ENCODE data around the gene DHCR7. TPM values are rescaled to one million over a fixed set of nuclear protein-coding genes. Genes with fewer than 3 reads are reported as not detected.

Gene DHCR7
- total RNA-seq, 1 donor, result 58.3 TPM

DNA sequence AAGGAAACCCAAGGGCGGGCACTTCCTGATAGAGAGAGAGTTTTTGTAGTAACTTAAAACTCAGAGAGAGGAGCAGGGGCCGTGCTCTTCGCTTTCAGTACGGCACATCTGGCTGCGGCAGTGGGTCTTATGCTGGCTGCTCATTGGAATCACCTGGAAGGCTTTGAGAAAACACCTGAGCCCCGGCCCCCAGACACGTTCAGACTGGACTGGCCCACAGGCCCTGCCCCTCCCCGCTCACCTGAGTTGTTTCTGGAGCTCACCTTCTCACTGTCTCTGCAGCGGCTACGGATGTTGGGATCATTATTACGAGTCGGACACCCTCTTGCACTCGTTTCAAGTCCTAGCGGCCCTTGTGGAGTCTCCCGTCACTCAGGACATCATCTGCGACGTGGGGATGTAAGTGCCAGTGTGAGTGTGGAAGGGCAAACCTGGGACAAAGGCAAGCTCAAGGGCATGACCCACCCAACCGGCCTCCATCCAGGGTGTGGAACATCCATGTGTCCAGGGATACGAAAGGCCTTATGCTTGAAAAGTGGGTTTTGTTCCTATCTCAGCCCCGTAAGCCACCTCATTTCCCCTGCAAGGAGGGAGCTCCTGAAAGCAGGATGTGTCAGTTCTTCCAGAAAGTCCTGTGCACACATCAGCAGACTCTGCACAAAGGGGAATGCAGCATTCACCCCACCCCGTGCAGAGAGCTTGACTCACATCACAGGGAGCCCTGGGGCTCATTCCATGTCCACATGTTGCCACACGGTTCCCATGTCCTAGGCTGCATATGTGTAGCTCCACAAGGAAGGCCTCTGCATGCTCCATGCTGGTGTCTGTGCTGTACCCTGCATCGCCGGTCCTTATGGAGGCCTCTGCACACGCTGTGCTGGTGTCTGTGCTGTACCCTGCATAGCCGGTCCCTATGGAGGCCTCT lies 10.2 kb upstream of the DHCR7 start:
- no peak overlapping the region for H2AFZ ChIP-seq (ENCODE audit: low read length)

DNA sequence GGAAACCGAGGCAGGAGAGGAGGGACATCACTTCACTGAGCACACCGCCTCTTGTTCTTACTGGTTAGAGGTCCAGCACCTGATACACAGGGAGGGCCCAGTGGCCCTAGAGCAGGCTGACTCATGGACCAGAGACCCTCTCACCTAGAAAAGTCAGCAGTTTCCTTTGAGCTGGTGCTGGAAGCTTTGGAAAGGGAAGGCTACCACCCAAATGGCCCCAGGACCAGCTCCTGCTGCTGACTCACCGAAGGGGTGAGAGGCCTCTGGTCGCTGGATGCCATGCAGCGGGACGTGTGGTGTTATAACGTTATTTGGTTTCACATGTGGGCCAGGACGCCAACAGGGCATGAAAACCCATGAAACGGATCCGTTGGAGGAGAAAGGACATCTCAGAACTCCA lies 8.6 kb upstream of the DHCR7 start:
- no peak overlapping the region for H3K4me3 ChIP-seq (ENCODE audit: insufficient read depth, low read length)
- H3K79me2 ChIP-seq (ENCODE audit: insufficient read depth, low read length), result peaks cover 21% of the 10 kb centered on the region
- TF ChIP-seq, protein P1, sequence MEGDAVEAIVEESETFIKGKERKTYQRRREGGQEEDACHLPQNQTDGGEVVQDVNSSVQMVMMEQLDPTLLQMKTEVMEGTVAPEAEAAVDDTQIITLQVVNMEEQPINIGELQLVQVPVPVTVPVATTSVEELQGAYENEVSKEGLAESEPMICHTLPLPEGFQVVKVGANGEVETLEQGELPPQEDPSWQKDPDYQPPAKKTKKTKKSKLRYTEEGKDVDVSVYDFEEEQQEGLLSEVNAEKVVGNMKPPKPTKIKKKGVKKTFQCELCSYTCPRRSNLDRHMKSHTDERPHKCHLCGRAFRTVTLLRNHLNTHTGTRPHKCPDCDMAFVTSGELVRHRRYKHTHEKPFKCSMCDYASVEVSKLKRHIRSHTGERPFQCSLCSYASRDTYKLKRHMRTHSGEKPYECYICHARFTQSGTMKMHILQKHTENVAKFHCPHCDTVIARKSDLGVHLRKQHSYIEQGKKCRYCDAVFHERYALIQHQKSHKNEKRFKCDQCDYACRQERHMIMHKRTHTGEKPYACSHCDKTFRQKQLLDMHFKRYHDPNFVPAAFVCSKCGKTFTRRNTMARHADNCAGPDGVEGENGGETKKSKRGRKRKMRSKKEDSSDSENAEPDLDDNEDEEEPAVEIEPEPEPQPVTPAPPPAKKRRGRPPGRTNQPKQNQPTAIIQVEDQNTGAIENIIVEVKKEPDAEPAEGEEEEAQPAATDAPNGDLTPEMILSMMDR (IDR thresholded peaks at IDR 0.05; ENCODE audit: extremely low read depth, low read depth, low read length), result no peak
- H3K4me2 ChIP-seq (ENCODE audit: insufficient read depth, low read length), result no peak overlapping the region
- no peak overlapping the region for H3K27ac ChIP-seq (ENCODE audit: low read depth, low read length)
- H2AFZ ChIP-seq (ENCODE audit: low read length), result no peak overlapping the region
- H3K36me3 ChIP-seq (ENCODE audit: insufficient read depth, low read length), result peaks cover 63% of the 10 kb centered on the region
- H4K20me1 ChIP-seq (ENCODE audit: insufficient read depth, low read length), result peaks cover 10% of the 10 kb centered on the region
- no peaks in the 10 kb centered on the region for H3K9me3 ChIP-seq (ENCODE audit: low read depth, low read length)
- no peaks in the 10 kb centered on the region for H3K27me3 ChIP-seq (ENCODE audit: insufficient read depth, low read length)
- peaks cover 10% of the 10 kb centered on the region for H3K4me1 ChIP-seq (ENCODE audit: insufficient read depth, low read length)
- DNase-seq (ENCODE audit: insufficient read length, low spot score, missing footprints), result no peak

More for the DNA sequence above, 10.2 kb upstream of the DHCR7 start:
- H3K27ac ChIP-seq (ENCODE audit: low read depth, low read length), result no peak overlapping the region
- peaks cover 5% of the 10 kb centered on the region for H3K4me1 ChIP-seq (ENCODE audit: insufficient read depth, low read length)
- no peaks in the 10 kb centered on the region for H3K27me3 ChIP-seq (ENCODE audit: insufficient read depth, low read length)
- H3K4me2 ChIP-seq (ENCODE audit: insufficient read depth, low read length), result no peak overlapping the region
- H4K20me1 ChIP-seq (ENCODE audit: insufficient read depth, low read length), result peaks cover 10% of the 10 kb centered on the region
- peaks cover 17% of the 10 kb centered on the region for H3K79me2 ChIP-seq (ENCODE audit: insufficient read depth, low read length)
- no peak for DNase-seq (ENCODE audit: insufficient read length, low spot score, missing footprints)
- H3K36me3 ChIP-seq (ENCODE audit: insufficient read depth, low read length), result peaks cover 63% of the 10 kb centered on the region
- TF ChIP-seq, protein P1 (IDR thresholded peaks at IDR 0.05; ENCODE audit: extremely low read depth, low read depth, low read length), result no peak
- no peaks in the 10 kb centered on the region for H3K9me3 ChIP-seq (ENCODE audit: low read depth, low read length)
- H3K4me3 ChIP-seq (ENCODE audit: insufficient read depth, low read length), result no peak overlapping the region

DNA sequence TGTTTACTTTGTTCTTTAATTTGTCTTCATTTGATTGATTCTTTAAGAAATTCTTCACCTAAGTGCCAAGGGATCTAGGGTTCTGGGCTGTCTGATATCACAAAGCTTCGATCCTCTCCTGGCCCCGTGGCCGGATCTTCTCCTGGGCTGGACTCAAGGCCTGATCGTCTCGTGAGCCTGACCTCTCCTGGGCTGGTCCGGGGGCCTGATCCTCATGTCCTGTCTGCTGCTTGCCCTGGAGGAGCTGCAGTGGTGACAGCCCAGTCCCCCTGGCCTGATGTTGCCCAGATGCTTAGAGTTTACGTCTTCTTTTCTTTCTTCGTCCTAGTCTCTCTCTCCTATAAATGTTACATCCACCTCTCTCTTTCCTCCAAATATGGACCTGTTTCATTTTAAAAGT lies 8.1 kb upstream of the DHCR7 start:
- H4K20me1 ChIP-seq (ENCODE audit: insufficient read depth, low read length), result peaks cover 10% of the 10 kb centered on the region
- TF ChIP-seq, protein P1 (IDR thresholded peaks at IDR 0.05; ENCODE audit: extremely low read depth, low read depth, low read length), result no peak
- no peaks in the 10 kb centered on the region for H3K9me3 ChIP-seq (ENCODE audit: low read depth, low read length)
- no peak overlapping the region for H3K4me3 ChIP-seq (ENCODE audit: insufficient read depth, low read length)
- no peak overlapping the region for H3K27ac ChIP-seq (ENCODE audit: low read depth, low read length)
- no peaks in the 10 kb centered on the region for H3K27me3 ChIP-seq (ENCODE audit: insufficient read depth, low read length)
- peaks cover 21% of the 10 kb centered on the region for H3K79me2 ChIP-seq (ENCODE audit: insufficient read depth, low read length)
- peaks cover 10% of the 10 kb centered on the region for H3K4me1 ChIP-seq (ENCODE audit: insufficient read depth, low read length)
- H3K4me2 ChIP-seq (ENCODE audit: insufficient read depth, low read length), result no peak overlapping the region
- DNase-seq (ENCODE audit: insufficient read length, low spot score, missing footprints), result no peak
- no peak overlapping the region for H2AFZ ChIP-seq (ENCODE audit: low read length)
- H3K36me3 ChIP-seq (ENCODE audit: insufficient read depth, low read length), result peaks cover 63% of the 10 kb centered on the region

DNA sequence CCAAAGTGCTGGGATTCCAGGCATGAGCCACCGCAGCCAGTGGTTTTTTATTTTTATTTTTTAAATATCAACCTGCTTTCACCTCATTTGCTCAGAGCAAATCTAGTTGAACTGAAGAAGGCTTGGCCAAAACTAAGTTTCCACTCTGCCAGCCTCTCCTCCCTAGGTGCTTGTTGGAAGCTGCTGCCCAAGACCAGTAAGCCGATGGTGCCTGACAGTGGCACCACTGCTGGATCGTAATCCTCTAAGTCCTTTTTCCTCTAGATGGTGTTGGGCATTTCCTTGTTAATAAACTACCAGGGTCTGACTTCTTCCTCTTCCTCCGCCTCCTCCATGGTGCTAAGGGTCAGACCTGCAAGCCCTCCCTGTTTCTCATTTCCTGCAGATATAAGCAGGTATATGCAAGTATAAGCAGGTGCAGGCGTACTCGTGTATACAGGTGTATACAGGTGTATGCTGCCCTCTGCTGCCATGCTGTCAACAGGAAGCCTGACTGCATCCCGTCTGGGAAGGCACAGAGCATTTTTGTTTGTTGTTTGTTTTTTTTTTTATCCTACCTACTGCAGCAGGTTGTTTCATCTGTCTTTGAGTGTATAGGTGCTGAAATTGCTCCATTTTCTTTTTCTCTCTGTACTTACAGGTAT lies 6.4 kb upstream of the DHCR7 start:
- no peaks in the 10 kb centered on the region for H3K27me3 ChIP-seq (ENCODE audit: insufficient read depth, low read length)

More for the DNA sequence above, 6.4 kb upstream of the DHCR7 start:
- TF ChIP-seq, protein P1 (IDR thresholded peaks at IDR 0.05; ENCODE audit: extremely low read depth, low read depth, low read length), result no peak
- no peak overlapping the region for H3K4me3 ChIP-seq (ENCODE audit: insufficient read depth, low read length)
- peak overlapping the region; percentile 92 for H3K4me2 ChIP-seq (ENCODE audit: insufficient read depth, low read length)
- H3K9me3 ChIP-seq (ENCODE audit: low read depth, low read length), result no peaks in the 10 kb centered on the region
- peaks cover 48% of the 10 kb centered on the region for H3K36me3 ChIP-seq (ENCODE audit: insufficient read depth, low read length)
- H2AFZ ChIP-seq (ENCODE audit: low read length), result no peak overlapping the region
- peaks cover 12% of the 10 kb centered on the region for H3K4me1 ChIP-seq (ENCODE audit: insufficient read depth, low read length)
- peaks cover 25% of the 10 kb centered on the region for H3K79me2 ChIP-seq (ENCODE audit: insufficient read depth, low read length)
- no peak for DNase-seq (ENCODE audit: insufficient read length, low spot score, missing footprints)
- H3K27ac ChIP-seq (ENCODE audit: low read depth, low read length), result no peak overlapping the region
- peaks cover 10% of the 10 kb centered on the region for H4K20me1 ChIP-seq (ENCODE audit: insufficient read depth, low read length)
